IPS-20b (cell line): ENCODE data around the gene TBXAS1.

Experiments
- H3K27ac ChIP-seq: one replicate; pipeline ENCODE4 v1.5.1; 2013; ENCODE audit warnings: low read length
- H3K27me3 ChIP-seq: 2 replicates; pipeline ENCODE4 v1.6.1; 2013; ENCODE audit warnings: mild to moderate bottlenecking, low read length, inconsistent platforms; ENCODE audit not compliant: insufficient read depth
- H3K36me3 ChIP-seq: 2 replicates; pipeline ENCODE4 v1.6.1; 2013; ENCODE audit warnings: low read depth, mild to moderate bottlenecking, inconsistent platforms, low read length, moderate library complexity; ENCODE audit not compliant: insufficient read depth
- H3K4me1 ChIP-seq: 2 replicates; pipeline ENCODE4 v1.6.1; 2013; ENCODE audit warnings: mild to moderate bottlenecking, control low read depth, inconsistent platforms, low read length, moderate library complexity; ENCODE audit not compliant: insufficient read depth
- H3K4me3 ChIP-seq: 2 replicates; pipeline ENCODE4 v1.5.1; 2013; ENCODE audit warnings: mild to moderate bottlenecking, low read length, inconsistent platforms
- H3K9ac ChIP-seq: 2 replicates; pipeline ENCODE4 v1.6.1; 2013; ENCODE audit warnings: low read depth, mild to moderate bottlenecking, inconsistent platforms, low read length, moderate library complexity
- H3K9me3 ChIP-seq: 2 replicates; pipeline ENCODE4 v1.6.1; 2013; ENCODE audit warnings: mild to moderate bottlenecking, low read depth, low read length, inconsistent platforms; ENCODE audit not compliant: insufficient read depth

Gene TBXAS1

DNA sequence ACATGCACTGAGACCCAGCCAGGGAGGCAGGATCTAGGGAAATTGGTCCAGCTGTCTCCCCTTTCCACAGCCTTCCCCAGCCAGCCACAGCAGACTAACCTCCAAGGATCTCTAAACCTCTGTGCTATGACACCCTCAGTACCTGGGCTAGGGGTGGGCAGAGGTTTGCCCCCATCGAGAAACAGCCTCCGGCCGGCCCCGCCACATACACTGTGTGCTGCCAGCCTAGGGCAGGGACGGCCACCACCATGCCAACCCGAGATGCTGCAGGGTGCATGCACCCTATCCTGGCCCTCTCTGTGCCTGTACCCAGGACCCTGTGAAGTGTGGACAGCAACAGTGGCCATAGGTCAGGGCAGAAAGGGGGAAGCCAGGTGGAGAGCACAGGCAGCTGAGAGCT, 175.6 kb downstream of the TBXAS1 start:
- H3K9ac ChIP-seq = no peak overlapping the region
- no peaks in the 10 kb centered on the region for H3K9me3 ChIP-seq
- H3K27ac ChIP-seq = no peak overlapping the region
- no peaks in the 10 kb centered on the region for H3K4me1 ChIP-seq
- no peaks in the 10 kb centered on the region for H3K36me3 ChIP-seq
- H3K27me3 ChIP-seq = no peaks in the 10 kb centered on the region
- no peak overlapping the region for H3K4me3 ChIP-seq

DNA sequence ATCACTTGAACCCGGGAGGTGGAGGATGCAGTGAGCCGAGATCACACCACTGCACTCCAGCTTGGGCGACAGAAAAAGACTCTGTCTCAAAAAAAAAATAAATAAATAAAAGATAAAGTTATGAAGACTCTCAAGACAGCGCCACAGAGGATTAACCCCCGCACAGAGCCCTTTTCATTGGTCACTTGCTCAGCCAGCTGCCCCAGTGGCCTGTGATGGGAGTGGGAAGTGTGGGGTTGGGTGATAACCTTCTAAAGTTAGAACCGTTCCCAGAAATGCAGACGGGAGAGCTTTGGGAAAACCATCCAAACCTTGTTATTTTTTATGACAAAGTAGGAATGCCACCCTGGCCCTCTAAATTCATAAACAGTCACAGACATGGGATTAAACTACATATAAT, 176.3 kb downstream of the TBXAS1 start:
- H3K4me3 ChIP-seq = no peak overlapping the region

DNA sequence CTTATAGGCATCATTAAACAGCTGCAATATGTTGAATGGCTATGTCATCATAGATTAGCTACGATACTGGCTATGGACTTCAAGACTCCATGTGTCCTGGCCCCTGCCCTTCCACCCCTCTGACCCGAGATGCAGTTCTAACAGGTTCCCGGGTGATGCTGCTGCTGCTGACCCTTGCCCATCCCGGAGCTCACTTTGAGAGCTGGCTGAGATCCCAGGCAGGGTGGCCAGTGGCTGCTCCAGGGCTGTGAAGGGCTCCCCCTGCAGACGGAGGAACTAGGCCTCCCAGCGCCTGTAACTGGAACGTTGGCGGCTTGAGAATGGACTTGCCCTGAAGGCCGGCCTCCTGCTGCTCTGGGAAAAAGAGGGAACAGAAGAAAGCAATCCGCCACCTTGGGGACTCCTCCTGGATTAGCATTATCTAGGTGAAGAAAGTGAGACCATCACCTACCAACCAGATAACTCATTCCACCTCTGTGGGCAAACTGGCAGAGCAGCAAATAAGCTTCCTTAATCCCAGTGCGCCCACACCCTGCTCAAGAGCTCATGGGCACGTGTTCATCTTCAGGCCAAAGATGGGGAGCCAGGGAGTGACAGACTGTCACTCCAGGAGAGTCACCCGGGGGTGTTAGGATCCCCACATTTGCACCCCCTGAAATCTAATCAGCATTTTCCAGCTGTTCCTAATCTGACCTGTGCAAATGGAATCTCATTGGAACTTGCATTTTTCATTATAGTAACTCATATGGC, 176.9 kb downstream of the TBXAS1 start:
- Histone ChIP-seq H3K4me1 (peaks cover 2% of the 10 kb centered on the region; the same call in 1 of the 2 replicates), H3K27me3 (no peaks in the 10 kb centered on the region), H3K9me3 (no peaks in the 10 kb centered on the region), H3K27ac (no peak overlapping the region), H3K9ac (no peak overlapping the region), H3K4me3 (no peak overlapping the region), H3K36me3 (no peaks in the 10 kb centered on the region)

More for the DNA sequence above, 176.3 kb downstream of the TBXAS1 start:
- Histone ChIP-seq H3K27me3 (no peaks in the 10 kb centered on the region), H3K36me3 (no peaks in the 10 kb centered on the region), H3K9me3 (no peaks in the 10 kb centered on the region), H3K4me1 (0 out of 2 replicates have a peak, but pooled peaks cover 2% of the 10 kb centered on the region), H3K27ac (no peak overlapping the region), H3K9ac (no peak overlapping the region)

- Histone ChIP-seq H3K27me3 (no peaks in the 10 kb centered on the region), H3K4me3 (no peak overlapping the region), H3K4me1 (peaks cover 2% of the 10 kb centered on the region; the same call in 1 of the 2 replicates), H3K36me3 (no peaks in the 10 kb centered on the region), H3K27ac (no peak overlapping the region), H3K9ac (no peak overlapping the region), H3K9me3 (no peaks in the 10 kb centered on the region)
These were observed 177.5 kb downstream of the TBXAS1 start for GRCh38 chr7:140006600-140006999.

DNA sequence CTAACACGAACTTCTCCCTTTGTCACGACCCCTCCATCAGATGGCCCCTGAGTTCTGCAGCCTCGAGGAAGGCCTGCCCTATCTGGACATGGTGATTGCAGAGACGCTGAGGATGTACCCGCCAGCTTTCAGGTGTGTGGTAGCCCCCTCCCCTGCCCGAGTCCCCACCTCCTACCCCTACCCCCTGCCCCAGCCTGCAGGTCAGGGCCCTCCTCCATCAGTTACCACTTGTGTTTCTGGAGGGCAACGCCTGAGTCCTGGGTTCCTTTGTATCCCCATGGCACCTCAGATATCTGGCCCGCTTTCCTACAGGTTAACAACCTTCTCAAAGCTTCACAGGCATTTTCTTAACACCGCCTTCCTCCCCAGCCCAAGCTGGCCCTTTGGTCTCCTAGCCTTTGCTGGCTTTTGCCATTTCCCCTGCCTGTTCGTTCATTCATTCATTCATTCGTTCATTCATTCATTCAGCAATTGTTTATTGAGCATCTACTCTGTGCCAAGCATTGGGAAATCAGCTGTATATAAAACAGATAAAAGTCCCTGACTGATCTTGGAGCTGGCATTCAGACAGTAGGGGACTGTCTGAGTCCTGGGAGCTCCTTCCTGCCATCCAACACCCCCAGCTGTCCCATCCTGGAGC, 178.1 kb downstream of the TBXAS1 start:
- H3K36me3 ChIP-seq = no peaks in the 10 kb centered on the region
- H3K27ac ChIP-seq = no peak overlapping the region
- H3K4me1 ChIP-seq = peaks cover 2% of the 10 kb centered on the region; the same call in 1 of the 2 replicates
- no peaks in the 10 kb centered on the region for H3K27me3 ChIP-seq
- H3K4me3 ChIP-seq = no peak overlapping the region
- H3K9ac ChIP-seq = no peak overlapping the region
- H3K9me3 ChIP-seq = no peaks in the 10 kb centered on the region

GRCh38 chr7:140008755-140009610, 179.9 kb downstream of the TBXAS1 start:
- Histone ChIP-seq H3K4me3 (no peak overlapping the region), H3K36me3 (no peaks in the 10 kb centered on the region), H3K27me3 (no peaks in the 10 kb centered on the region), H3K9ac (no peak overlapping the region), H3K4me1 (peaks cover 2% of the 10 kb centered on the region; the same call in 1 of the 2 replicates), H3K27ac (no peak overlapping the region), H3K9me3 (no peaks in the 10 kb centered on the region)

- H3K36me3 ChIP-seq = no peaks in the 10 kb centered on the region
- no peaks in the 10 kb centered on the region for H3K9me3 ChIP-seq
- H3K4me3 ChIP-seq = no peak overlapping the region
- peaks cover 2% of the 10 kb centered on the region; the same call in 1 of the 2 replicates for H3K4me1 ChIP-seq
- no peak overlapping the region for H3K27ac ChIP-seq
- H3K9ac ChIP-seq = no peak overlapping the region
- no peaks in the 10 kb centered on the region for H3K27me3 ChIP-seq
These were observed 180.7 kb downstream of the TBXAS1 start for GRCh38 chr7:140009735-140010134.

GRCh38 chr7:140010194-140010895, 181.3 kb downstream of the TBXAS1 start:
- H3K4me3 ChIP-seq = no peak overlapping the region
- H3K9me3 ChIP-seq = no peaks in the 10 kb centered on the region
- H3K27me3 ChIP-seq = no peaks in the 10 kb centered on the region
- H3K36me3 ChIP-seq = no peaks in the 10 kb centered on the region
- H3K9ac ChIP-seq = no peak overlapping the region
- no peak overlapping the region for H3K27ac ChIP-seq
- peaks cover 2% of the 10 kb centered on the region; the same call in 1 of the 2 replicates for H3K4me1 ChIP-seq

DNA sequence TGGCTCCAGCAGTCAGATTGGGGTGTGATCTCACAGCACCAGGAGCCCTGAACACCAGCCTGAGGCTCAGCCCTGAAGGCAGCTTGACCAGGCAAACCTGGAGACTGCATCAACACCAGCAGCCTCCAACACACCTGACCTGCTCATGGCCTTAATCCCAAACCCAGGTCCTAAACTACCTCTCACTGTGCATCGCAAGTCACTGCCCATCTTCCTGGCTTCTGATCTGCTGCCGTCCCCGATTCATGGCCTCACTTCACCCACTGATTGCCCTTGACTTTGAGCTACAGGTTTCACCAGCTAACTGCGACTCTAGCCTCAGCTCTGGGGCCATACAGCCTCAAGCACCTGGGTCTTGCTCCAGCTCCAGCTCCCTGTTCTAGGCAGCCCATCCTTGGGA, 184.6 kb downstream of the TBXAS1 start:
- no peaks in the 10 kb centered on the region for H3K9me3 ChIP-seq
- no peak overlapping the region for H3K4me3 ChIP-seq
- no peaks in the 10 kb centered on the region for H3K36me3 ChIP-seq
- no peak overlapping the region for H3K9ac ChIP-seq
- no peaks in the 10 kb centered on the region for H3K27me3 ChIP-seq
- H3K4me1 ChIP-seq = peaks cover 2% of the 10 kb centered on the region; the same call in 1 of the 2 replicates
- no peak overlapping the region for H3K27ac ChIP-seq

GRCh38 chr7:140014123-140014522, 185.1 kb downstream of the TBXAS1 start:
- no peak overlapping the region for H3K4me3 ChIP-seq
- no peak overlapping the region for H3K9ac ChIP-seq
- no peak overlapping the region for H3K27ac ChIP-seq
- H3K27me3 ChIP-seq = no peaks in the 10 kb centered on the region
- no peaks in the 10 kb centered on the region for H3K36me3 ChIP-seq
- peaks cover 2% of the 10 kb centered on the region; the same call in 1 of the 2 replicates for H3K4me1 ChIP-seq
- no peaks in the 10 kb centered on the region for H3K9me3 ChIP-seq

GRCh38 chr7:140015471-140015970, 186.5 kb downstream of the TBXAS1 start:
- H3K4me3 ChIP-seq = no peak overlapping the region
- H3K36me3 ChIP-seq = no peaks in the 10 kb centered on the region
- no peaks in the 10 kb centered on the region; the same call in 1 of the 2 replicates for H3K4me1 ChIP-seq
- no peaks in the 10 kb centered on the region for H3K27me3 ChIP-seq
- H3K9ac ChIP-seq = no peak overlapping the region
- H3K27ac ChIP-seq = no peak overlapping the region
- H3K9me3 ChIP-seq = no peaks in the 10 kb centered on the region
